Stimulated activated memory B cell treated with anti-CD40 and anti-IgM and Interleukin-4, amounts not matched to agents 10 μg/mL and 1 μg/mL and 100 μg/mL, for 72 hours (primary cell): ENCODE results near the gene PDE6H.
A peak's percentile ranks its signal among the peaks of the same experiment; 100 is the strongest.

Source experiments
- ATAC-seq: fragments of 150-1000 bp; cut with Tn5 transposase; 2 replicates; pipeline ENCODE4 v1.10.0; 2021
- H3K27ac Mint-ChIP-seq: one replicate; pipeline ENCODE4 v1.8.0; 2022; ENCODE audit warnings: mild to moderate bottlenecking, mixed read lengths
- H3K27me3 Mint-ChIP-seq: one replicate; pipeline ENCODE4 v1.8.0; 2022; ENCODE audit warnings: mixed read lengths
- H3K36me3 Mint-ChIP-seq: one replicate; pipeline ENCODE4 v1.8.0; 2022; ENCODE audit warnings: mixed read lengths
- H3K4me1 Mint-ChIP-seq: one replicate; pipeline ENCODE4 v1.8.0; 2022; ENCODE audit warnings: mixed read lengths
- H3K4me3 Mint-ChIP-seq: one replicate; pipeline ENCODE4 v1.8.0; 2022; ENCODE audit warnings: mild to moderate bottlenecking, moderate library complexity, mixed read lengths
- H3K9me3 Mint-ChIP-seq: one replicate; pipeline ENCODE4 v1.8.0; 2022; ENCODE audit warnings: mixed read lengths

PDE6H gene

DNA sequence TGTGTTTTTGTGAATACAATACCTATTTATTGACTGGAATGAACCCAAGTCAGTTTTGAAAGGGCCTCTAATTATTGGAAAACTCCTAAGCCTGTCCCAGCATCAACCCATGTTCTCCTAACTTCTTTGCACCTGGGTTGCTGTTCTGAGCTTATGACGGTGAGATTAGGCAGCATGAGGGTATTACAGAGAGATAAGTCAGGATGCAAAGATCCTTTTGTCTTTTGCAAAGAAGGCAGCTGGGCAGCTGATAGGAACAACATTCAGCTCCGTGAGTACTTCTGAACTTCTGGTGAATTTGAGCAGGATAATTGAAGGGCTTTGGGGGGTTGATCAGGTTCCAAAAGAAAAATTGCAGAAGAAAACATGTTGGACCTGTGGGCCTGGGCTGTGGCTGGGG is at the start of gene PDE6H:
Gene PDE6H, plus strand, starts transcription at position 227 of the 400 bp plus-strand sequence. CDS start 4,971 bp downstream, outside the sequence.
- Mint-ChIP-seq H3K36me3 (no peaks in the 10 kb centered on the region), H3K27ac (peak within 1 kb of the TSS; percentile 16), H3K4me3 (no peak within 1 kb of the TSS), H3K4me1 (peaks cover 18% of the 10 kb centered on the region), H3K27me3 (no peaks in the 10 kb centered on the region), H3K9me3 (no peaks in the 10 kb centered on the region)
- no peak for ATAC-seq

DNA sequence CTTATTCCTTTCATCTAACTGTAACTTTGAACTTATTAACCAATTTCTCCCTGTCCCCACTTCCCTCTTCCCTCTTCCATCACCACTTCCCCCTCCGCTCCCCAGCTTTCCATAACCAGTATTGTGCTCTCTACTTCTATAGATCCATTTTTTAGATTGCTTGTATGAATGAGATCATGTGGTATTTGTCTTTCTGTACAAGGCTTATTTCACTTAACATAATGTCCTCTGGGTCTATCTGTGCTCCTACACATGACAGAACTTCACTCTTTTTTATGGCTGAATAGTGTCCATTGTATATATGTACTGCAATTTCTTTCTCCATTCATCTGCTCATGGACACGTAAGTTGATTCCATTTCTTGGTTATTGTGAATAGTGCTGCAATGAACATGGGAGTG is 48.9 kb upstream of the PDE6H start:
- no peak for ATAC-seq
- Mint-ChIP-seq H3K36me3 (peaks cover 25% of the 10 kb centered on the region), H3K9me3 (peaks cover 3% of the 10 kb centered on the region), H3K4me3 (no peak overlapping the region), H3K4me1 (peaks cover 35% of the 10 kb centered on the region), H3K27me3 (no peaks in the 10 kb centered on the region), H3K27ac (peak overlapping the region; percentile 1)

DNA sequence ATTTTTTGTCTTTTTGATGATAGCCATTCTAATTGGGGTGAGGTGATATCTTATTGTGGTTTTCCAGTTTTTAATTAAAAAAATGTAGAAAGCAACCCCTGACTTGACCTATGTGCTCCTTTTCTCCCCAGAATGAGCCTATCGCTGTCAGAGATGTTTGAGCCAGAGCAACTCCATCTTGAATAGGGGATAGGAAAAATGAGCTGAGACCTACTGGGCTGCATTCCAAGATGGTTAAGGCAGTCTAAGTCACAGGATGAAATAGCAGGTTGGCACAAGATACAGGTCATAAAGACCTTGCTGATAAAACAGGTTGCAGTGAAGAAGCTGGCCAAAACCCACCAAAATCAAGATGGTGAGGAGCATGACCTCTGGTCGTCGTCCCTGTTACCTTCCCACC is 48.3 kb upstream of the PDE6H start:
- Mint-ChIP-seq H3K27ac (no peak overlapping the region), H3K36me3 (peaks cover 20% of the 10 kb centered on the region), H3K27me3 (no peaks in the 10 kb centered on the region), H3K4me3 (no peak overlapping the region), H3K4me1 (peaks cover 35% of the 10 kb centered on the region), H3K9me3 (peaks cover 3% of the 10 kb centered on the region)
- no peak for ATAC-seq

DNA sequence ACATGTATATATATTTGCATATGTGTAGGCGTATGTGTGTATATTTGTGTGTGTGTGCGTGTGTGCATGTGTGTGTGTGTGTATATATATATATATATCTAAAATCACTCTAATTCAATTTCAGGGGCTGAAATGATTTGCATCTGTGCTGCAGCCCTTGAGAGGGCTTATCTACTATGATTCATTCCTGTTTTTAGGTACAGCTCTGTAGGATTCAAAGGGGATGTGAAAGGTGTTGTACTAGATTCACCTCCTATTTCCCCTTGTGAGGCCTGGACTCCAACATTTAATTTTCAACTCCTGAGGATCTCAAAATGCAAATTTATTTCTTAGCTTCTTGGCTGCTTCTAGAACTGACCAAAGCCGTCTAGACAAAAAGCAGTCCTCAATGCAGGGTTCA is 45.6 kb upstream of the PDE6H start:
- Mint-ChIP-seq H3K36me3 (peaks cover 17% of the 10 kb centered on the region), H3K9me3 (peaks cover 2% of the 10 kb centered on the region), H3K27me3 (no peaks in the 10 kb centered on the region), H3K4me1 (peaks cover 16% of the 10 kb centered on the region), H3K27ac (no peak overlapping the region), H3K4me3 (no peak overlapping the region)
- no peak for ATAC-seq

DNA sequence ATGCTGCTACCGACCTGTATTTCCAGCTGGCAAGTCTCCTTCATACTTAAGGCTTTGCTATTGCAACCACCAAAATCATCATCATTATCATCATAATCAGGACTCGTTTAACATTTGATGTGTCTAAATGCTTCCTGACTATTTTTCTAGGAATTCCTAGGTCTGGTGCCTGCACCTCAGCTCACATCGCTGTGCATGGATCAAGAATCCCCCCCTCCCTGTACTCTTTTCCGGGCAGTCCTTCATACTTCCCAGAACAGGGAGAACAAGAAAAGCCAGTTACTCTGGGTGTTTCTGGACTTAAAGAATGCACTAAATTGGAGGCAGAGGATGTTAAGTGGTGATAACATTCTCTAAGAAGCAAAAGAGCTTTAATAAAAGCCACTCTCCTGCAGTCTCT is 43.9 kb upstream of the PDE6H start:
- no peak overlapping the region for H3K27ac Mint-ChIP-seq
- ATAC-seq: no peak
- peaks cover 17% of the 10 kb centered on the region for H3K4me1 Mint-ChIP-seq
- H3K4me3 Mint-ChIP-seq: no peak overlapping the region
- H3K27me3 Mint-ChIP-seq: no peaks in the 10 kb centered on the region
- peaks cover 31% of the 10 kb centered on the region for H3K36me3 Mint-ChIP-seq
- H3K9me3 Mint-ChIP-seq: no peaks in the 10 kb centered on the region

DNA sequence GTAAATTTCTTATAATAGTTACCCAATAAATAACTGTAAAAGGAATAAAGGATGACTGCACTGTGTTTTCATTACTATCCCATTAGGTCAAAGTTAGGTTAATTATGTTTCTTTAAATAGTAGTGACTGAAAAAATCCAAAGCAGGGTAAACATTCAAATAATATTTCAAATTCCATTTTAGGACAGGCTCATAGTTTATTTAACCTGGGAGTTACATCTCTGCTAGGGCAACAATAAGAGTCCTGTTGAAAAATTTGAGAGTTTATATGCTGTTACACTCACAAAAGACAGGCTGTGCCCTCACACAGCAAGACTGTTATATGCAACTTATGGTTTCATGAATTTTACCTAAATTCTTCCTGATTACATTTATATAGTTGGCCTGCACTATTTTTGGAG is 42.5 kb upstream of the PDE6H start:
- no peak overlapping the region for H3K4me3 Mint-ChIP-seq
- ATAC-seq: no peak
- peaks cover 16% of the 10 kb centered on the region for H3K4me1 Mint-ChIP-seq
- no peaks in the 10 kb centered on the region for H3K27me3 Mint-ChIP-seq
- peaks cover 31% of the 10 kb centered on the region for H3K36me3 Mint-ChIP-seq
- no peak overlapping the region for H3K27ac Mint-ChIP-seq
- no peaks in the 10 kb centered on the region for H3K9me3 Mint-ChIP-seq

DNA sequence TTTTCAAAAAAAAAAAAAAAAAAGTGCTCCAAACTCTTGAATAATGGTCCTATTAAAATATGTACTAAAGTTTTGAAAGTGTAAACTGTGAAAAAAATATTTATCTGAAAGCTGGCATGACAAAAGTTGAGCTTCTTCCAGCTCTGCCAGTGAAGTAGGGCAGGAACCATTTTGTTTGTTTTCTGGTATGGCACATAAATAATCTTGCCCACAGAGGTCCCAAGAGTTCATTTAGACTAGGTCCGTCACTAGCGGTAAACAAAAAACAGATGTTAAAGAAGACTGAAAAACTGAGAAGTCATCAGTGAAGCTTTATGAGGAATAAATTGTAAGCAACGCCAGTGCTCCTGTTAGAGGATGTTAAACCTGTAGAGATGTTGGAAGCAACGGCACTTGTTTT is 41.5 kb upstream of the PDE6H start:
- Mint-ChIP-seq H3K9me3 (no peaks in the 10 kb centered on the region), H3K27me3 (no peaks in the 10 kb centered on the region), H3K36me3 (peaks cover 31% of the 10 kb centered on the region), H3K4me1 (peaks cover 16% of the 10 kb centered on the region), H3K27ac (no peak overlapping the region), H3K4me3 (no peak overlapping the region)
- no peak for ATAC-seq

DNA sequence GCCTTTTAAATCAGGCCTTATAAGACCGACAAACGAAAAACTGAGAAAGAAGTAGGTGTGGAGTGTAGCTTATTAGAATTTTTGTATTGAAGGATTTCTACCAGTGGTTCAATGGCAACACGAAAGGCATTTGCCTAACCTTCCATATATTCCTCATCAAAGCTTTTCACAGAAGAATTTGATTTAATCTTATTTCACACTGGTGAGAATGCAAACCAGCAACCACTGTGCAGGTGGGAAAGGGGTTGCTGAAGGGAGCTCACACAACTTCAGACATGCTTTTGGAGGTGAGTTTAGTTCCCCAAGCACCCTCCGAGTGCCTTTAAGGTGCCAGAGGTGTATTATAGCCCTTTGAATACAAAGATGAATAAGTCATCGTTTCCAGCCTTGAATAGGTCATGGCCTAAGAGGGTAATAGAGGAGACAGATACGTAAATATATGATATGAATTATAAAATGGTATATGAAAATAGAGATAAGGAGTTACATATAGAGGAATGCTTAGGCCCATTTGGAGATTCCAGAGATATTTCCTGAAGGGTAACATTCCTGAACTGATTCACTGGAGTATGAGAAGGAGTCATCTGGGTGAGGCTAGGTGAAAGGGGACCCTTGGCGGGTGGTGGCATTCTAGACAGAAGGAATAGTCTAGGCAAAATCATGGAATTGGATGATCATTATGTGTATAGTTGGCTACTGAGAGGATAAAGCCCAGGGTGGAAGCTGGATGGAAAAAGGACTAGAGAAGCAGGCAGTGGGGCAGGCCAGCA is 40.9 kb upstream of the PDE6H start:
- H3K9me3 Mint-ChIP-seq: no peaks in the 10 kb centered on the region
- H3K27me3 Mint-ChIP-seq: no peaks in the 10 kb centered on the region
- H3K4me3 Mint-ChIP-seq: no peak overlapping the region
- no peak overlapping the region for H3K27ac Mint-ChIP-seq
- peaks cover 17% of the 10 kb centered on the region for H3K4me1 Mint-ChIP-seq
- H3K36me3 Mint-ChIP-seq: peaks cover 35% of the 10 kb centered on the region
- no peak for ATAC-seq

DNA sequence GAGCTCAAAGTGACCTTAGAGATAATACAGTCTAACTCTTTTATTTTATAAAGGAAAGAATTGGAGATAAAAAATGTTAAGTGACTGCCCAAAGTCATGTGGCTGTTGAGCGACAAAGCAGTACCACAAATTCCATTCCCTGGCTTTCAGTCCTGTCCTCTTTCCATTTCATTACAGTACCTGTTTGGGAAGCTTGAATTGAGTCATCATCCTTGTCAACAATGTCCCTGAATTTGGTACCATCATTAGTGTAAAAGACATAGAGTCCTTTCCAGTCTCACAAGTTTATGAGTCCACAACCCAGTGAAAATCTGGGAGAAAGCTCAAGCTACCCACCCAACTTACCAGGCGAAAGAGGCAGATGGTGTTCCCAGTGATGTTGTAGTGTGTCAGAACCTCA is 38.3 kb upstream of the PDE6H start:
- H3K4me1 Mint-ChIP-seq: peaks cover 32% of the 10 kb centered on the region
- no peak overlapping the region for H3K27ac Mint-ChIP-seq

DNA sequence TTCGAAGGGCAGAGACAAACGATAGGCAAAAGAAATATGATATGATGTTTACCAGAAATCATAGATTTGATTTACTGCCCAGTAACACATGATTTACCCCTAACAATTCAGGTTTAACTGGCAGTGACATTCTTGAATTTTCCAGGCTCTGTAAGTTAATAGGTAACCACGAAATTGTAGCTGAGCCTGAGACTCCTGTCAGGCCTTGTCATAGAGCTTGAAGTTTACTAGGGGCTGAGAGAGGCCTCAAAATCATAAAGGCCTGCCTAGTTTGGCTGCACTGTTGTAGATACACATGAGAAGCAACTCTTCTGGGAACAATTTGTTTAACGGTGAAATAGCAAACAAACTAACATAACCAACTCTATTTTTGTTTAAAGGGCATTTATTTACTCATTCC is 37.8 kb upstream of the PDE6H start:
- peaks cover 57% of the 10 kb centered on the region for H3K36me3 Mint-ChIP-seq
- H3K9me3 Mint-ChIP-seq: peaks cover 3% of the 10 kb centered on the region
- no peak for ATAC-seq
- no peak overlapping the region for H3K27ac Mint-ChIP-seq
- H3K27me3 Mint-ChIP-seq: no peaks in the 10 kb centered on the region
- no peak overlapping the region for H3K4me3 Mint-ChIP-seq
- H3K4me1 Mint-ChIP-seq: peaks cover 38% of the 10 kb centered on the region

More for the DNA sequence above, 38.3 kb upstream of the PDE6H start:
- H3K9me3 Mint-ChIP-seq: peaks cover 3% of the 10 kb centered on the region
- no peak overlapping the region for H3K4me3 Mint-ChIP-seq
- H3K27me3 Mint-ChIP-seq: no peaks in the 10 kb centered on the region
- ATAC-seq: no peak
- peaks cover 52% of the 10 kb centered on the region for H3K36me3 Mint-ChIP-seq

DNA sequence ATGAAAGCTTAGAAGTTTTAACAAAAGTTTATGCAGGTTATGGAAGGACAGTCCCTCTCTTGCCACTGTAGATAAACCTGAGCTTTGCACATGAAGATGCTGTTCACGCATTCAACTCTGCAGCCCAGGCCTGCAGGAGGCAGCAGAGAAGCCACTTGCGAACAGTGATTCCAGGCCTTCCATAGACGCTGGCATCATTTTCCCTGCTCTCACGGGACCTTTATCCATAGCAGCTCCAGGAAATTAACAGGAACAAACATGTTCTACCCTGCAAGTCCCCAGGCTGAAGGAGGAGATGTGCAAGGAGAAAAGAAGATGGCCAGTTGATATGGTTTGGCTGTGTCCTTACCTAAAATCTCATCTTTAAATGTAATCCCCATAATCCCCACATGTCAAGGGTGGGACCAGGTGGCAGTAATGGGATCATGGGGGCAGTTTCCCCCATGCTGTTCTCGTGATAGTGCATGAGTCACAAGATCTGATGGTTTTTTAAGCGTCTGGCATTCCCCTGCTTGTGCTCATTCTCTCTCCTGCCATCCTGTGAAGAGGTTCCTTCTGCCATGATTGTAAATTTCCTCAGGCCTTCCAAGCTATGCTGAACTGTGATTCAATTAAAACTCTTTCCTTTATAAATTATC is 36.5 kb upstream of the PDE6H start:
- no peak for ATAC-seq
- peaks cover 39% of the 10 kb centered on the region for H3K4me1 Mint-ChIP-seq
- H3K9me3 Mint-ChIP-seq: peaks cover 3% of the 10 kb centered on the region
- no peaks in the 10 kb centered on the region for H3K27me3 Mint-ChIP-seq
- peaks cover 69% of the 10 kb centered on the region for H3K36me3 Mint-ChIP-seq
- no peak overlapping the region for H3K4me3 Mint-ChIP-seq
- peak overlapping the region; percentile 18 for H3K27ac Mint-ChIP-seq

DNA sequence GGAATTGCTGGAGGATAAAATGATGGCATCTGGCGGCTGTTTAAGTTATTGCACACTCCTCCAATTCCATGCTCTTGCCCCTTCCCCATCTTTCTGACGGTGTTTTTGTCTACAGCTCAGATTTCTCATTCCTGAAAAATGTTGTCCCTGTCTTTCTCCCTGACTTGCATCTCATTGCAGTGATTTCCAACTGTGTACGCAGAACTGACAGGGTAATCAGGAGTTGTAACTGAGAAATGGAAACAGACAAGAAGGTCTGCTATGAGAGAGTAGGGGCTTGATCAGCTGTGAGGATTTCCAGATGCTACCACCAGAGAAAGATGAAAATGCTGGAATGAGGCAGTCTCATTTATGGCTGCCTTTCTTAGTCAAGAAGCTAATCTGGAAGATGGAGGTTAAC is 35.8 kb upstream of the PDE6H start:
- Mint-ChIP-seq H3K36me3 (peaks cover 72% of the 10 kb centered on the region), H3K27me3 (no peaks in the 10 kb centered on the region), H3K27ac (peak overlapping the region; percentile 18), H3K4me1 (peaks cover 39% of the 10 kb centered on the region), H3K9me3 (peaks cover 3% of the 10 kb centered on the region), H3K4me3 (no peak overlapping the region)
- no peak for ATAC-seq

DNA sequence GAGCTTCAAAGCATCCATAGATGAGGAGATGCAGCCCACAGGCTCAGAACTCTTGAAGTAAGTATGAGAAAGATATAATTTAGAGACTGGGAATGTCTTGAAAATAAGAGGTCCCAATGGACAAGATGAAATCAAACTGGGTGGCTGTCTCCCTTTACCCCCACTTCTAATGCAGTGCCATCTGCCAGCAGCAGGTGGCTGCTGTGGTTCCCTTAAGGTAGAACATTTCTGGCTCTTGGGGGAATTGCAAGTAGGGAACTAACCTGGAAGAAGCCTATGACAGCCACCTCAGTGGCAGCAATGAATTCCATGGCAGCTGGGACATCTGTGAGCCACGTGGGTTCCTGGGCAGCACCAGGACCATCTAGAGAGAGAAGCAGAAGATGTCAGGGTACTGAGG is 35.2 kb upstream of the PDE6H start:
- Mint-ChIP-seq H3K27me3 (no peaks in the 10 kb centered on the region), H3K9me3 (peaks cover 3% of the 10 kb centered on the region), H3K4me1 (peaks cover 39% of the 10 kb centered on the region), H3K4me3 (no peak overlapping the region), H3K36me3 (peaks cover 72% of the 10 kb centered on the region), H3K27ac (peak overlapping the region; percentile 50)
- ATAC-seq: no peak

DNA sequence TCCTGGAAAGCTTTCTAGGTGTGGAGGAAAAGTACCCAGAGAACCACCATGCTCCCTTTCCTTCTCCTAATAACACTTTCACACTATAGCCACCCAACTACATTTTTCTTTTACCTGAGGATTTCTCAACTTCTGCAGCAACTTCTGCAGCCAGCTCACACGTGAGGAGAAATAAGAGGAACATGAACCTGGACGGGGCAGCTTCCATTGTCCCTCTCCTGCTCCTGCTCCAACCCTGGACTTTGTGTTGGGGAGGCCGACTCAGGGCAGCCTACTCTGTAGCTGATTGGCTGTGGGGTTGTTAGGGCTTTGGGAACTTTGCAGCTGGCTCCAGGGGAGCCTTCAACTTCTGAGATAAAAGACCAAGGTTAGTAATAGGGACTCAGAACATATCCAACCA is 34.5 kb upstream of the PDE6H start, which contains the start of gene ERP27:
Gene ERP27, minus strand, starts transcription at position 237 of the 400 bp plus-strand sequence. Its CDS starts 29 bp downstream, at position 208.
- Mint-ChIP-seq H3K36me3 (peaks cover 68% of the 10 kb centered on the region), H3K27me3 (no peaks in the 10 kb centered on the region), H3K4me3 (no peak within 1 kb of the TSS), H3K4me1 (peaks cover 39% of the 10 kb centered on the region), H3K27ac (peak within 1 kb of the TSS; percentile 83), H3K9me3 (peaks cover 3% of the 10 kb centered on the region)
- ATAC-seq: no peak

DNA sequence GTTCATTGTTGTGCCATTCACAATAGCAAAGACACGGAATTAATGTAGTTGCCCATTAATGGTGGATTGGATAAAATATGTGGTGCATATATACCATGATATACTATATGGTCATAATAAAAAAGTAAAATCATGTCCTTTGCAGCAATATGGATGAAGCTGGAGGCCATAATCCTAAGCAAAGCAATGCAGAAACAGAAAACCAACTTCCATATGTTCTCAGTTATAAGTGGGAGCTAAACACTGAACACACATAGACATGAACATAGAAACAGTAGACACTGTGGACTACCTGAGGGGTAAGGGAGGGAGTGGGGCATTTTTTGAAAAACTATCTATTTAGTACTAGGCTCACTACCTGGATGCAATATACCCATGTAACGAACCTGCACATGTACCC is 31.5 kb upstream of the PDE6H start:
- no peaks in the 10 kb centered on the region for H3K27me3 Mint-ChIP-seq
- H3K36me3 Mint-ChIP-seq: peaks cover 83% of the 10 kb centered on the region
- peaks cover 39% of the 10 kb centered on the region for H3K4me1 Mint-ChIP-seq
- H3K27ac Mint-ChIP-seq: peak overlapping the region; percentile 48
- no peak overlapping the region for H3K4me3 Mint-ChIP-seq
- ATAC-seq: no peak
- H3K9me3 Mint-ChIP-seq: peaks cover 3% of the 10 kb centered on the region
